Posterior cingulate gyrus (tissue), 11 donors: ENCODE measurements around the gene CFAP69.
"Not testable (repeated sequence)": the region's sequence is repeated elsewhere in the genome, so short reads cannot be mapped to it uniquely, and the experiment has no call there.

Experiments used
- DNase-seq, 10 donors: peaks; one replicate each; pipeline versions ENCODE4 v3.0.0 to v3.0.0-alpha.2; 2020 to 2021; ENCODE audit warnings: mixed read lengths in 3 of 10
- intact Hi-C: fragments of 100-400 bp; cut with DNase I; formaldehyde crosslinking; loops from one replicate; pipeline ENCODE4 v1.15.1; 2023

The CFAP69 gene

DNA sequence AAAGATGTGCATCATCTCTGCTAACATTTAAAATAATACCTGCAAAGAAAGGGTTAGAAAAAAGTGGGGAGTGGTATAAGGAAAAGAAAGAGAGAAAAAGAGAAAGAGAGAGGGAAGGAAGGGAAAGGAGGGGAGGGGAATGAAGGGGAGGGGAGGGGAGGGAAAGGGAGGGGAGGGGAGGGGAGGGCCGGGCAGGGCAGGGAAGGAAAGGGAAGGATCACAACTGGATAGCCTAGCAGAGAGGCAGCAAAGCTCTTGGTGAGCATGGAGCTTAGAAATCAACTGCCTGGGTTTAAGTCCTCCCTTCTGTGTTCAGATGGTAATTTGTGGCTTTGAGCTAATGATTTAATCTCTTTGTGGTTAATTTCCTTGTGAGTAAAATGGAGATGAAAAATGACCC, 81.5 kb downstream of the CFAP69 start:
- DNase-seq = no peak
- intact Hi-C loops = no loop called here

- DNase-seq = peak in 1 of 10 donors; percentile 71
- intact Hi-C loops = no loop called here
Measured at GRCh38 chr7:90334193-90334843, 89.3 kb downstream of the CFAP69 start.

GRCh38 chr7:90334926-90335325, 90.0 kb downstream of the CFAP69 start:
- DNase-seq, intact Hi-C loops: not testable (repeated sequence)

GRCh38 chr7:90337106-90337505, 92.1 kb downstream of the CFAP69 start:
- no peak for DNase-seq
- intact Hi-C loops = no loop called here

DNA sequence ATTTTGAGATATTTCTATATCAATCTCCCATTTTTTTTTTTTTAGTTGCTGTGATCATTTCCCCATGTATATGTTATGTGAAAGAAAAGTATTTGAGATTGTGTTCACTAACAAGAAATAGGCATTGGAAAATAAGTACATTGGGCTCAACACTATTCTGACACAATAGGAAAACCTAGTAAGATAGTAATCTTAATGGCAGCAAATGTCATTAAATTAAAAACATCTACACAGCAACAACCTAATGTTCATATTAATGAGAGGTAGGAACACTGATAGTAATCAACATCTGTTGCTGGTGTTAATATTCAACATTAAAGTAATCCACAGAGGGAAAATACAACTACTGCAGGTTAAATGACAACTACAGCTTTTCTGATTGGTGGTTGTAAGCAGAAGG, 100.0 kb downstream of the CFAP69 start:
- intact Hi-C loops = loop anchor here (5.0 to 10.0 kb wide), 2 partner anchors 82 to 250 kb away; partner anchors contain the start of gene CDK14
- no peak for DNase-seq

DNA sequence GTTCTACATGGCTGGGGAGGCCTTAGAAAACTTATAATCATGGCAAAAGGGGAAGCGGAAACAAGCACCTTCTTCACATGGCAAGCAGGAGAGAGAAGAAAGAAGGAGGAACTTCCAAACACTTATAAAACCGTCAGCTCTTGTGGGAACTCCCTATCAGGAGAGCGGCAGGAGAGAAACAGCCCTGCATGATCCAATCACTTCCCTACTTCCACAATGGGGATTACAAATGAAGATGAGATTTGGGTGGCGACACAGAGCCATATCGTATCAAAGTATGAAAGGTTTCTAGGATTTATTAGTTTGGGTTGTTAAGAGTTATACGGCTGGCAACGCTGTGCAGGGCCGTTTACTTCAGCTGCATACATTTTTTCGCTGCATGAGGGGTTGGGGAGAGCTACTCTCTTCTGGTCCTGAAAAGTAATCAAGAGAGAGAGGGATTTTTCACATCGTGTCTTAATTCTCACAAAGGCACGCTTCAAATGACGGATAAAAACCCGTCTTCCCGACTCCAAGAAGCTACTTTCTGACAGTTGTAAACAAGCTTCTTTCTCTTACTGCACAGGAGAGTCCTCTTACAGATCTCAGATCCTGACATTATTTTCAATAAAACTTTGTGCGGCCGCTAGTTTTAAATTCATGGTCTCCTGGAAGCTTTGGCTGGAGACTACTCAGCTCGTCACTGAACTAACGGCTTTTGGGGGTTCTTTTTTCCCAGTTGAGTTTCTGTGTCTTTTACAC, 100.8 kb downstream of the CFAP69 start:
- DNase-seq = peak in 1 of 10 donors; percentile 2
- intact Hi-C loops = loop anchor here (1.0 to 10.0 kb wide), 3 partner anchors 58 to 249 kb away; partner anchors contain the start of genes CDK14 and CLDN12

DNA sequence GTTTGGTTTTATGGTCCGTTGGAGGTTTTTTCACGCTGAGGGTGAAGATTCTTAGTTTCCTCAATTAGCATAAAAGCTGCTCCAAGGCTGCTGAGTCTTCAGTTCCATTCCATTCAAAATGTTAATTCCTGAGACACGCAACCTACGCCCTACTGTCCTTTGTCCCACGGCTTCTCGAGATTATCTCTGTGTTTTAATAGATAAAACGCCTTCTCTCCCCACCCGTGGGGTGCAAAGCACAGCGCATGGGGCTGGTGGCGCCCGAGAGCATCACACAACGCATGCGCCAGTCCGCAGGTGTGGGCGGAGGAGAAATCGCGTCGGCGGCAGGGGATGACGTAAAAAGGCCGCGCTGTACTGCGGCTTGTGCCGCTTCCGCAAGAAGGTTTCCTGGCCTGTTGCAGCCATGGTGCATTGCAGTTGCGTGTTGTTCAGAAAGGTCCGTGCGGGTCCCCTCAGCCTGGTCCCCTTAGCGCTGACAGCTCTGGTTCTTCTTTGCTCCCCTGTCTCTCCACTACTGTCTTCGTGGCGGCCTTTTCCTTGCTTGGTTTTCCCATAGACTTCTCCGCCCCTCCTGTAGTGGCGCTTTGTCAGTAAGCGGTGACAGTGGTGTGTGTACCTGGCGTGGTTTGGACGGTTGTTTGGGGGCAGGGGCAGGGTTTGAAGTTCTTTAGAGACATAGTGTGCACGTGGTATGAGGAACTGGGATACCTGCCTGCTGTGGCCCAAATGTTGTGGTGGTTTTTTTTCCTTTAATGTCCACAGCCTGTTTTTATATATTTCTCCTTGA, 101.6 kb downstream of the CFAP69 start, which contains the start of gene GTPBP10:
Gene GTPBP10 (plus strand): TSS at position 381 of the 790 bp plus-strand sequence. CDS start 26 bp downstream, at position 407.
- DNase-seq = peak; percentile 87 to 99 (median 92)
- intact Hi-C loops = loop anchor here (1.0 to 10.0 kb wide), 3 partner anchors 57 to 248 kb away; partner anchors contain the start of genes CDK14 and CLDN12

DNA sequence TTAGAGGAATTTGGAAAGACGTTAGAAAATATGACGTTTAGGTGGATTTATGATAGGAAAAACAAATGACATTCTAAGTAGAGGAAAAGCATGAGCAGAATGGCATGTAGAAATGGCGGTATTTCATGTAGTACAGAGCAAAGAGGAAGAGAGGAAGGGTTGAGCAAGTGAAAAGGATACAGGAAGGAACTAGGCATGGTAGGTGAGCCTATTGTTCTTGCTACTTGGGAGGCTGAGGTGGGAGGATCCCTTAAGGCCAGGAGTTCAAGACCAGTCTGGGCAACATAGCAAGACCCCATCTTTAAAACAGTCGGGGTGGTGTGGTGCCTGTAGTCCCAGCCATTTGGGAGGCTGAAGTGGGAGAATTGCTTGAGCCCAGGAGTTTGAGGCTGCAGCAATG, 102.8 kb downstream of the CFAP69 start:
- intact Hi-C loops = loop anchor here (5.0 to 10.0 kb wide), 2 partner anchors 80 to 247 kb away; partner anchors contain the start of gene CDK14
- no peak for DNase-seq

DNA sequence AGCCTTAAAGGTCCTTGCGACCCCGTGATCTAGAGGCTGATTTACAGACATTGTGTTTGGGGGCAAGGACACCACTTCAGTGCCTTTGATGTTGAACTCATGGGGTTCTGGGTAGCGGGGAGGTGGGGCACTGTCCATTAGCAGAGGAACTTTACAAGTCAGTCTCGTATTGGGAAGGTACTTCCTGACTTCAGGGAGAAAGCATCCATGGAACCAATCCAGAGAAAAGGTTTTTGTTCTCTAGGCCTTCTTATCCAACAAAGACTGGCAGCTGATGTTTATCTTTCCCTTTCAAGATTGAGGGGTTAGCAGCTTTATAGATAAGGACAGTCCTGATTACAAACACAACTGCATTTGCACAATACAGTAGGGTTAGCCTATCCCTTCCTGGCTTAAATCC, 104.3 kb downstream of the CFAP69 start:
- intact Hi-C loops = loop anchor here (5.0 to 10.0 kb wide), 2 partner anchors 78 to 245 kb away; partner anchors contain the start of gene CDK14
- no peak for DNase-seq

DNA sequence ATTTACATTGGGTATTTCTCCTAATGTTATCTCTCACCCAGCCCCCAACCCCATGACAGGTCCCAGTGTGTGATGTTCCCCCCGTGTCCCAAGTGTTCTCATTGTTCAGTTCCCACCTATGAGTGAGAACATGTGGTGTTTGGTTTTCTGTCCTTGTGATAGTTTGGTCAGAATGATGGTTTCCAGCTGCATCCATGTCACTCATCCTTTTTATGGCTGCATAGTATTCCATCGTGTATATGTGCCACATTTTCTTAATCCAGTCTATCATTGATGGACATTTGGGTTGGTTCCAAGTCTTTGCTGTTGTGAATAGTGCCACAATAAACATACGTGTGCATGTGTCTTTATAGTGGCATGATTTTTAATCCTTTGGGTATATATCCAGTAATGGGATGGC, 105.1 kb downstream of the CFAP69 start:
- DNase-seq, intact Hi-C loops: not testable (repeated sequence)

DNA sequence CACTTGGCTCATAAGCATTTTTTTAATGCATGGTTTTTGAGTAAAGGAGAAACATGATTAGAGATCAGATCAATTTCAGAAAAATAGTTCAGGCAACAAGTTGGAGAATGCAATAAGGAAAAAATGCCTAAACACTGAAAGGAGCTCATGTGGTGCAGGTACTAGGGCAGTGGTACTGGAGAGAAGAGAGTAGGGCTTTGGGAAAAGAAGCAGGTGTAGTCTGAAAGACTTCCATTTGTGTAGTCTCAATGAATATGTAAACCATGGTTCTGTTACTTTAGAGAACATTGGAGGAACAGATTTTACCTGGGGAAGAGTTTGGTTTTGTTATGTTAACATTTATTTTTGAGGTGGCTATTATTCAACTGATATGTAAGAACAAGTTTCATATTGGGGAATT, 107.0 kb downstream of the CFAP69 start:
- intact Hi-C loops = no loop called here
- no peak for DNase-seq
